Gastrocnemius medialis (tissue), 4 donors: ENCODE measurements around the gene SLC5A10.

Experiments
- CTCF ChIP-seq, 5 experiments: fragments of 450-650 bp in 3 of 5; fragments of 200-600 bp in 2 of 5; sonication (generic) in 2 of 5; IDR thresholded peaks in 4 of 5; conservative IDR thresholded peaks in 1 of 5; 1 replicate in 4 of 5; 2 replicates in 1 of 5; pipeline ENCODE4 v1.5.1; 2016 to 2019; ENCODE audit warnings: antibody characterized with exemption in 5 of 5, mild to moderate bottlenecking in 3 of 5, moderate library complexity in 3 of 5
- POLR2A ChIP-seq, 2 donors: fragments of 450-650 bp; IDR thresholded peaks; one replicate each; pipeline ENCODE4 v1.6.1; 2017; ENCODE audit warnings: antibody characterized with exemption in 2 of 2, mild to moderate bottlenecking in 2 of 2, moderate library complexity in 2 of 2

GRCh38 chr17:19000531-19001325 lies 48.8 kb downstream of the SLC5A10 start:
- TF ChIP-seq CTCF (IDR thresholded peaks at IDR 0.05 in 4 of 5, conservative IDR thresholded peaks at IDR 0.05 in 1 of 5) (no peak), POLR2A (IDR thresholded peaks at IDR 0.05) (no peak)
